ENCODE data around the gene AURKAIP1. TPM values are rescaled to one million over a fixed set of nuclear protein-coding genes. Genes with fewer than 3 reads are reported as not detected.

AURKAIP1 gene
- polyA plus RNA-seq, 2 of the 4 experiments (the other 2 are of a cell fraction): 62.0 to 102 TPM

DNA sequence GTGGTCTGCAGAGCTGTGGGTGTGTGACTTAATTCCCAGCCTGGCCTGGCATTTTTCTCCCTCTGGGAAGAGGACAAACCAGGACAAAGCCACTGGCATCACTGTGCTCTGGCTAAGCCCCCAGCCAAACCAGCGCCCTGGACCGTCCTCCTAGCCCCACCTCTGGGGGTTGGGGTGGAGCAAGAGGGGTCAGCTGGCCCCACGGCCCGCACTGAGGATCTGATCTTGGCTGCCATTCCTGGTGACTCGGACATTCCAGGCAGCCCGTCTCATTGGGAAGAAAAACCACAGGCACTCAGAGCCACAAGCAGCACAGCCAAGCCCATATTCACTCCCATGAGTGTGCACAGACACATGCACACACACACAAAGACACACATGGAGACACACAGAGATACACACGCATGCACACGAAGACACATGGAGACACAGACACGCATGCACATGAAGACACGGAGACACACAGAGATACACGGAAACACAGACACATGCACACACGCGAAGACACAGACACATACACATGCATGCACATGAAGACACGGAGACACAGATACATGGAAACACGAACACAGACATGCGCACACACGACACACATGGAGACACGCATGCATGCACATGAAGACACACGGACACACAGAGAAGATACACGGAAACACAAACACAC, 14.4 kb downstream of the AURKAIP1 start:
- WGBS (ENCODE audit: missing lambda C conversion rate): 67% methylated on average over 17 of the region's 20 CpGs
- H3K4me3 ChIP-seq: no peak overlapping the region
- ChIA-PET POLR2A (no interaction called here), CTCF (interaction anchor here (2.4 kb wide), 1 partner anchor 11 kb away, joined by 17 read pairs; no protein-coding TSS in a partner anchor)
- ATAC-seq: peak; percentile 48 to 66; a peak in 5 of 6 replicates
- no peaks in the 10 kb centered on the region for H3K9me3 ChIP-seq
- H3K4me1 ChIP-seq: peaks cover 19% of the 10 kb centered on the region; the same call in 2 of the 3 replicates
- H3K27ac ChIP-seq: peak overlapping the region in 1 of 2 experiments; percentile 81; a peak in 3 of 6 replicates
- no peak for TF ChIP-seq HEYL (CRISPR knock-in tag; IDR thresholded peaks at IDR 0.05)
- no peak for TF ChIP-seq MYC (IDR thresholded peaks at IDR 0.05; ENCODE audit: borderline replicate concordance, low read length)
- TF ChIP-seq PBX3 (IDR thresholded peaks at IDR 0.05): no peak; the same call in 1 of the 2 replicates
- TF ChIP-seq E2F6 (IDR thresholded peaks at IDR 0.05; ENCODE audit: borderline replicate concordance, low read depth): no peak
- no peak for TF ChIP-seq HOXA7 (CRISPR knock-in tag; IDR thresholded peaks at IDR 0.05)
- peak overlapping the region; percentile 25; the same call in 1 of the 3 replicates for H3K4me2 ChIP-seq
- DNase-seq (ENCODE audit: low read depth in 1 of 2, low spot score in 1 of 2): peak in 1 of 2 experiments; percentile 41
- no peak for FAIRE-seq

DNA sequence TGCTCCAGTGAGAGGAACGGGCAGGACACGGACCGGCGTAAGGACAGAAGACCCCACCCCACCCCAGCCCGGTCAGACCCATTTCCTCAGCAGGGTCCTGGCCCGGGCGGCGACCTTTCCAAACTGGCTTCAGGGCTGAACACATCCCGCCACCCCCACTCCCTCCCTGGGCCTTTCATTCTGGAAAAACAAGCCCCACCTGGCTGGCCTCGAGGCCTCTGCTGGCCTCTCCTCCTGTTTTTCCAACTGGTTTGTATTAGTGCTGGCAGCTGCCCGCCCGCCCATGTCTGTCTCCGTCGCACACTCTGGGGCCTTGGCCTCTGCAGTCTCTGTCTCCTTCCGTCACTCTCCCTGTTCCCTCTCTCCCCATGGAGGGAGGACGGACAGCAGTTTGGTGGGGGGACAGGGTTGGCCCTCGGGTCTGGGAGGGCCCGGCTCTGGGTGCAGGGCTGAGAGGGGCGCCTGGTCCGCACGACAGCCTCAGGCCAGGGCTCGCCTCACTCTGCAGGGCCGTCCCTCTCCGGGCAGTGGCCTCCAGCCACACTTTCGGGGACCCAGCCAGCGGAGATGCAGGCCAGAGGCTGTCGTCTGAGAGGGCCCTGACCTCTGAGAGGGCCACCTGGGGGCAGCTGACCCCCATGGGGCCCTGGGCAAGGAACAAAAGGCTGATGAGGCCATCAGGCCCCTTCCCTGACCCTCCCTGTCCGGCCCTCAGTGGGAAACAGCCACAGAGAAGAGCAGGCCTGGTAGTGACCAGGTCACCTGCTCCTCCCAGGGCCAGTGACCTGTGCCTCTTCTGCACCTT, 15.1 kb downstream of the AURKAIP1 start:
- ATAC-seq: peak; percentile 3 to 9; a peak in 3 of 6 replicates
- Histone ChIP-seq H3K4me3 (no peak overlapping the region), H3K27ac (peak overlapping the region in 1 of 2 experiments; percentile 81; a peak in 3 of 6 replicates), H3K4me1 (peaks cover 24% of the 10 kb centered on the region; the same call in 2 of the 3 replicates), H3K9me3 (no peaks in the 10 kb centered on the region), H3K4me2 (peak overlapping the region; percentile 25; the same call in 1 of the 3 replicates)
- TF ChIP-seq PHF8 (IDR thresholded peaks at IDR 0.05; ENCODE audit: borderline replicate concordance, low read depth) (no peak), TFCP2L1 (CRISPR knock-in tag; IDR thresholded peaks at IDR 0.05) (no peak), ATOH8 (CRISPR knock-in tag; IDR thresholded peaks at IDR 0.05; ENCODE audit: low read depth) (no peak)
- WGBS (ENCODE audit: missing lambda C conversion rate): 87% methylated on average over 11 of the region's 28 CpGs
- POLR2A ChIA-PET: no interaction called here
- no peak for DNase-seq (ENCODE audit: low read depth in 1 of 2, low spot score in 1 of 2)
- CTCF ChIA-PET: interaction anchor here (2.4 kb wide), 1 partner anchor 12 kb away, joined by 17 read pairs; no protein-coding TSS in a partner anchor
- FAIRE-seq: no peak

- TF ChIP-seq EHF (CRISPR knock-in tag; IDR thresholded peaks at IDR 0.05): no peak
- no peak for TF ChIP-seq CHD2 (IDR thresholded peaks at IDR 0.05; ENCODE audit: low read length, partially characterized antibody)
- TF ChIP-seq, protein P1, sequence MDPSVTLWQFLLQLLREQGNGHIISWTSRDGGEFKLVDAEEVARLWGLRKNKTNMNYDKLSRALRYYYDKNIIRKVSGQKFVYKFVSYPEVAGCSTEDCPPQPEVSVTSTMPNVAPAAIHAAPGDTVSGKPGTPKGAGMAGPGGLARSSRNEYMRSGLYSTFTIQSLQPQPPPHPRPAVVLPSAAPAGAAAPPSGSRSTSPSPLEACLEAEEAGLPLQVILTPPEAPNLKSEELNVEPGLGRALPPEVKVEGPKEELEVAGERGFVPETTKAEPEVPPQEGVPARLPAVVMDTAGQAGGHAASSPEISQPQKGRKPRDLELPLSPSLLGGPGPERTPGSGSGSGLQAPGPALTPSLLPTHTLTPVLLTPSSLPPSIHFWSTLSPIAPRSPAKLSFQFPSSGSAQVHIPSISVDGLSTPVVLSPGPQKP (IDR thresholded peaks at IDR 0.05; ENCODE audit: low read depth, low read length): no peak
- no peak for TF ChIP-seq KDM1A (IDR thresholded peaks at IDR 0.05; ENCODE audit: low read depth)
- TF ChIP-seq HMGXB4 (CRISPR knock-in tag; IDR thresholded peaks at IDR 0.05; ENCODE audit: borderline replicate concordance): no peak
- no peak for TF ChIP-seq MAFK (IDR thresholded peaks at IDR 0.05; ENCODE audit: partially characterized antibody)
- no peak for TF ChIP-seq HES2 (IDR thresholded peaks at IDR 0.05)
- TF ChIP-seq POLR2AphosphoS2 (conservative IDR thresholded peaks at IDR 0.05; ENCODE audit: low read length): no peak
- TF ChIP-seq FOSB (CRISPR knock-in tag; IDR thresholded peaks at IDR 0.05): no peak
- no peak for TF ChIP-seq ZNF302 (CRISPR knock-in tag; IDR thresholded peaks at IDR 0.05)
- TF ChIP-seq RNF2 (IDR thresholded peaks at IDR 0.05; ENCODE audit: borderline replicate concordance, low read depth): no peak
- TF ChIP-seq, protein P2, sequence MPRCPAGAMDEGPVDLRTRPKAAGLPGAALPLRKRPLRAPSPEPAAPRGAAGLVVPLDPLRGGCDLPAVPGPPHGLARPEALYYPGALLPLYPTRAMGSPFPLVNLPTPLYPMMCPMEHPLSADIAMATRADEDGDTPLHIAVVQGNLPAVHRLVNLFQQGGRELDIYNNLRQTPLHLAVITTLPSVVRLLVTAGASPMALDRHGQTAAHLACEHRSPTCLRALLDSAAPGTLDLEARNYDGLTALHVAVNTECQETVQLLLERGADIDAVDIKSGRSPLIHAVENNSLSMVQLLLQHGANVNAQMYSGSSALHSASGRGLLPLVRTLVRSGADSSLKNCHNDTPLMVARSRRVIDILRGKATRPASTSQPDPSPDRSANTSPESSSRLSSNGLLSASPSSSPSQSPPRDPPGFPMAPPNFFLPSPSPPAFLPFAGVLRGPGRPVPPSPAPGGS (IDR thresholded peaks at IDR 0.05): no peak
- DNase-seq (ENCODE audit: low read depth in 1 of 2, low spot score in 1 of 2) (no peak), FAIRE-seq (no peak), ATAC-seq (no peak)
- CTCF ChIA-PET: interaction anchor here (2.4 kb wide), 1 partner anchor 12 kb away, joined by 17 read pairs; no protein-coding TSS in a partner anchor
- peak overlapping the region in 1 of 2 experiments; percentile 26; a peak in 1 of 6 replicates for H3K27ac ChIP-seq
- no peak overlapping the region for H3K4me3 ChIP-seq
- H3K4me1 ChIP-seq: peaks cover 25% of the 10 kb centered on the region
- H3K9me3 ChIP-seq: no peaks in the 10 kb centered on the region
- WGBS (ENCODE audit: missing lambda C conversion rate): 99% methylated on average over 5 of the region's 6 CpGs
- H3K4me2 ChIP-seq: no peak overlapping the region
- POLR2A ChIA-PET: interaction anchor here (0.5 kb wide), 1 partner anchor 11 kb away, joined by 3 read pairs; no protein-coding TSS in a partner anchor
These were observed 15.7 kb downstream of the AURKAIP1 start for GRCh38 chr1:1359308-1359663.
